Activated naive CD8-positive, alpha-beta T cell treated with anti-CD3 and anti-CD28 coated beads, Interleukin-2, amount 50 U/mL, for 16 hours (primary cell): ENCODE measurements around the gene ITPKC.
"Not testable (repeated sequence)": the region's sequence is repeated elsewhere in the genome, so short reads cannot be mapped to it uniquely, and the experiment has no call there.

Experiments used
- DNase-seq: peaks from one replicate; pipeline ENCODE4 v3.0.0-alpha.2; 2020; ENCODE audit warnings: low read depth, low spot score

The ITPKC gene

GRCh38 chr19:40762754-40763470 is 46.0 kb downstream of the ITPKC start:
- DNase-seq = no peak

GRCh38 chr19:40763526-40763925 is 46.6 kb downstream of the ITPKC start:
- no peak for DNase-seq

GRCh38 chr19:40763963-40764362 is 47.1 kb downstream of the ITPKC start:
- DNase-seq = no peak

GRCh38 chr19:40766385-40766784 is 49.5 kb downstream of the ITPKC start:
- not testable (repeated sequence) for DNase-seq

GRCh38 chr19:40768869-40769268 is 52.0 kb downstream of the ITPKC start:
- no peak for DNase-seq

- DNase-seq = not testable (repeated sequence)
These were observed 54.4 kb downstream of the ITPKC start for GRCh38 chr19:40771101-40771862.

GRCh38 chr19:40774916-40775631 is 58.2 kb downstream of the ITPKC start, which contains the start of gene MIA:
Gene MIA (plus strand): TSS chr19:40775521. CDS start chr19:40775543, 22 bp downstream.
- no peak for DNase-seq

GRCh38 chr19:40775632-40776022 is 58.7 kb downstream of the ITPKC start:
- DNase-seq = no peak

GRCh38 chr19:40776364-40776763 is 59.5 kb downstream of the ITPKC start:
- DNase-seq = no peak

GRCh38 chr19:40776932-40777644 is 60.2 kb downstream of the ITPKC start:
- DNase-seq = peak; percentile 75

GRCh38 chr19:40777645-40777936 is 60.7 kb downstream of the ITPKC start:
- DNase-seq = no peak

GRCh38 chr19:40777937-40778705 is 61.2 kb downstream of the ITPKC start, which contains the start of gene RAB4B:
Gene RAB4B (plus strand): TSS chr19:40778247. CDS start chr19:40778376, 129 bp downstream.
- peak; percentile 100 for DNase-seq

GRCh38 chr19:40778706-40779284 is 61.9 kb downstream of the ITPKC start:
- DNase-seq = no peak

GRCh38 chr19:40780582-40780981 is 63.7 kb downstream of the ITPKC start:
- DNase-seq = no peak

GRCh38 chr19:40781140-40781539 is 64.2 kb downstream of the ITPKC start:
- DNase-seq = no peak

GRCh38 chr19:40783711-40784110 is 66.8 kb downstream of the ITPKC start:
- no peak for DNase-seq

- DNase-seq = not testable (repeated sequence)
These were observed 67.2 kb downstream of the ITPKC start for GRCh38 chr19:40784146-40784545.

- no peak for DNase-seq
These were observed 68.6 kb downstream of the ITPKC start for GRCh38 chr19:40785526-40785925.

- DNase-seq = no peak
These were observed 69.4 kb downstream of the ITPKC start for GRCh38 chr19:40786060-40787037.
